ENCODE results near the gene SLC37A3.

GRCh38 chr7:140400381-140400780, 2.1 kb upstream of the SLC37A3 start:
- TF ChIP-seq CTCF (IDR thresholded peaks at IDR 0.05) (no peak), POLR2A (IDR thresholded peaks at IDR 0.05) (no peak), EP300 (IDR thresholded peaks at IDR 0.05) (no peak)
